Gastroesophageal sphincter (tissue), 3 donors: ENCODE data around the gene PPP1R2B.

Experiments
- CTCF ChIP-seq, 4 experiments: fragments of 200-600 bp in 2 of 4; fragments of 450-650 bp in 2 of 4; sonication (generic) in 1 of 4; IDR thresholded peaks; one replicate each; pipeline ENCODE4 v1.5.1; 2017 to 2019; ENCODE audit warnings: antibody characterized with exemption in 4 of 4, mild to moderate bottlenecking in 2 of 4, moderate library complexity in 2 of 4
- EP300 ChIP-seq: sonication (generic); formaldehyde crosslinking; IDR thresholded peaks from one replicate; pipeline ENCODE4 v1.6.1; 2017; ENCODE audit warnings: antibody characterized with exemption, mild to moderate bottlenecking
- POLR2A ChIP-seq, 2 donors: fragments of 450-650 bp; IDR thresholded peaks; one replicate each; pipeline ENCODE4 v1.6.1; 2017; ENCODE audit warnings: antibody characterized with exemption in 2 of 2, mild to moderate bottlenecking in 2 of 2, moderate library complexity in 1 of 2
- POLR2AphosphoS5 ChIP-seq: sonication (generic); formaldehyde crosslinking; IDR thresholded peaks from one replicate; pipeline ENCODE4 v1.6.1; 2017; ENCODE audit warnings: antibody characterized with exemption

DNA sequence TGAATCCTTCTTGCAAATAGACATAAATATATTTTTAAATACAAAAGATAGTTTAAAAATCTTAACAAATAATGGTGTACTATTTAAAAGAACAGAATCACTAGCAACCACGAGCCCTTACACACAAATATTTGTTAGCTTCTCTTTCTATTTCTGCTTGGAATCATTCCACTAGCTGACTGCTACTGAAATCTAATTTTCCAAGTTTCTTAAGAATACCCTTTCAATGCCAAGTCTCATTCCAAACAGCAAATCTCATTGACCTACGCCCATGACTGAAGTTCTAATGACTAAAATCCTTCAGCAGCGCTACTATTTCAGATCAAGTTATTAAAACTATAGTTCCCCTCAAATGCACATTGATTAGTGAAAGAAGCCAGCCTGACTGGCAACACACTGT, 13.2 kb upstream of the PPP1R2B start:
- TF ChIP-seq CTCF (IDR thresholded peaks at IDR 0.05) (no peak), POLR2A (IDR thresholded peaks at IDR 0.05) (no peak), EP300 (no peak), POLR2AphosphoS5 (no peak)
